C4-2B (cell line): Measurements from ENCODE around the gene RDH14.

Source experiments
- H3K27ac ChIP-seq: fragments of 450-650 bp; 2 replicates; pipeline ENCODE4 v1.5.1; 2017
- CTCF ChIP-seq: fragments of 450-650 bp; conservative IDR thresholded peaks from 2 replicates; pipeline ENCODE4 v1.5.1; 2017; ENCODE audit warnings: mild to moderate bottlenecking
- ZFX ChIP-seq: fragments of 450-650 bp; IDR thresholded peaks from 2 replicates; pipeline ENCODE4 v1.6.1; 2017

Gene RDH14

GRCh38 chr2:18599509-18600254 lies 39.2 kb upstream of the RDH14 start:
- TF ChIP-seq CTCF (no peak), ZFX (no peak)
- H3K27ac ChIP-seq = no peak overlapping the region

- no peak for TF ChIP-seq CTCF
- H3K27ac ChIP-seq = no peak overlapping the region
Measured at GRCh38 chr2:18598848-18599484, 38.5 kb upstream of the RDH14 start.

- TF ChIP-seq CTCF (no peak), ZFX (no peak)
- no peak overlapping the region for H3K27ac ChIP-seq
Measured at GRCh38 chr2:18597618-18598017, 37.2 kb upstream of the RDH14 start.

GRCh38 chr2:18596993-18597392 lies 36.5 kb upstream of the RDH14 start:
- no peak overlapping the region for H3K27ac ChIP-seq
- no peak for TF ChIP-seq CTCF
- TF ChIP-seq ZFX = no peak

GRCh38 chr2:18593496-18593895 lies 33.0 kb upstream of the RDH14 start:
- TF ChIP-seq CTCF (no peak), ZFX (no peak)
- no peak overlapping the region for H3K27ac ChIP-seq

- no peak overlapping the region for H3K27ac ChIP-seq
- TF ChIP-seq ZFX (no peak), CTCF (no peak)
Measured at GRCh38 chr2:18592372-18592771, 31.9 kb upstream of the RDH14 start.

- H3K27ac ChIP-seq = no peak within 1 kb of the TSS
- TF ChIP-seq ZFX (no peak), CTCF (no peak)
Measured at GRCh38 chr2:18589354-18589753, 28.9 kb upstream of the RDH14 start, which contains the start of gene NT5C1B. TSS of gene NT5C1B (minus strand) at chr2:18589569. CDS start at chr2:18589468, 101 bp downstream.
